Muscle layer of duodenum (tissue), 2 donors: ENCODE measurements around the gene SEMA3B.
"Not testable (repeated sequence)": the region's sequence is repeated elsewhere in the genome, so short reads cannot be mapped to it uniquely, and the experiment has no call there.

Source experiments
- H3K27ac ChIP-seq: one replicate; pipeline ENCODE4 v1.7.0; 2013; ENCODE audit warnings: mild to moderate bottlenecking, low read length
- H3K27me3 ChIP-seq: one replicate; pipeline ENCODE4 v1.7.0; 2013; ENCODE audit warnings: low read depth, mild to moderate bottlenecking, control low read depth, low read length
- H3K36me3 ChIP-seq, 2 donors: one replicate each; pipeline ENCODE4 v1.7.0; 2013; ENCODE audit warnings: low read length in 2 of 2, control low read depth in 1 of 2, mild to moderate bottlenecking in 1 of 2; ENCODE audit not compliant: insufficient read depth in 2 of 2, control insufficient read depth in 1 of 2
- H3K4me1 ChIP-seq, 2 donors: one replicate each; pipeline ENCODE4 v1.7.0; 2013; ENCODE audit warnings: low read length in 2 of 2, mild to moderate bottlenecking in 2 of 2, control low read depth in 1 of 2, moderate library complexity in 1 of 2; ENCODE audit not compliant: insufficient read depth in 2 of 2, control insufficient read depth in 1 of 2
- H3K4me3 ChIP-seq, 2 donors: one replicate each; pipeline ENCODE4 v1.7.0; 2013; ENCODE audit warnings: low read length in 2 of 2, low read depth in 1 of 2, mild to moderate bottlenecking in 1 of 2
- H3K9me3 ChIP-seq, 2 donors: one replicate each; pipeline ENCODE4 v1.7.0; 2013; ENCODE audit warnings: low read length in 2 of 2, control low read depth in 1 of 2, mild to moderate bottlenecking in 1 of 2; ENCODE audit not compliant: control insufficient read depth in 1 of 2
- donor health status: healthy.

Gene SEMA3B

DNA sequence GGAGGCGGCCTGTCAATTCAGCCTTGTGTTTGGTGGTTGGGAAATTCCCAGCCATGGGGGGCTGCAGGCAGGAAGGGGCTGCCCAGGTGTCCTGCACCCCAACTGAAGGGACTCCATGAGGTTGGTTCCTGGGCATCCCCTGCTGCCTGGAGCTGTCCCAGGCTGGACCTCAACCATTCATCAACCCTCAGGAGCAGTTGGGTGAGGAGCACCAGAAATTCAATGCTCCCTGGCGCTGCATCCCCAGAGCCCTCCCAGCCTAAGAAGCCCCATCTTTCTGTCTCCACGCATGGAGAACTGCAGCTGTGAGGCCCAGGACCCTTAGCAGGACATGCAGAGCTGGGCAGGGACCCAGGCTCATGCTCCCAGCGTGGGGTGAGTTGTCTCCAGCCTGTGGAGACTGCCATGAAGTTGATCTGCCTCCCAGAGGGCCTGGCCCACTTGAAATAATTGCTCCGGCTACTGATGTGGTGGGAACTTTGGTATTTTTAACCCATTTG, 8.0 kb upstream of the SEMA3B start:
- Histone ChIP-seq H3K4me3 (peak overlapping the region in 1 of 2 donors; percentile 57), H3K27ac (peak overlapping the region; percentile 49), H3K27me3 (no peaks in the 10 kb centered on the region), H3K4me1 (peaks cover 20 to 36% of the 10 kb centered on the region in 2 donors), H3K9me3 (no peaks in the 10 kb centered on the region), H3K36me3 (peaks cover 19 to 27% of the 10 kb centered on the region in 2 donors)

DNA sequence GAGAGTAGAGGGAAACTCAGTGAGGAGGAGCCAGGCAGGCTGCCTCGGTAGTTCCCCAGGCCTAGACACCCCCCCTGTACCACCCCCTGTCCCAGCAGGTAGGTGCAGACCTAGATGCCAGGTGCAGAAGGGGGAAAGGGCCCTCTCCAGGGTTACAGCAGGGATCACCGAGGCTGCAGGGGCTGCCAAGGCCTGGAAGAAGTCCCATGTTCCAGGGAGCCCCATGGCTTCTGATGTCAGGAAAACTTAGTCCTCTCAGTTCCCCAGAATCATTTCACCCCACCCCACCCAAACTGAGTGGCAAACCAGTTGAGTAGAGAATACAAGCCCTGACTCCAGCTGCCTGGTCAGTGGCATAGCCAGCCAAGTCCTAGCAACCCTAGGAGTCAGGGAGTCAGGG, 7.4 kb upstream of the SEMA3B start:
- no peaks in the 10 kb centered on the region for H3K27me3 ChIP-seq
- peak overlapping the region in 1 of 2 donors; percentile 57 for H3K4me3 ChIP-seq
- peak overlapping the region; percentile 49 for H3K27ac ChIP-seq
- peaks cover 15 to 22% of the 10 kb centered on the region in 2 donors for H3K36me3 ChIP-seq
- H3K9me3 ChIP-seq, result no peaks in the 10 kb centered on the region
- peaks cover 24 to 41% of the 10 kb centered on the region in 2 donors for H3K4me1 ChIP-seq

DNA sequence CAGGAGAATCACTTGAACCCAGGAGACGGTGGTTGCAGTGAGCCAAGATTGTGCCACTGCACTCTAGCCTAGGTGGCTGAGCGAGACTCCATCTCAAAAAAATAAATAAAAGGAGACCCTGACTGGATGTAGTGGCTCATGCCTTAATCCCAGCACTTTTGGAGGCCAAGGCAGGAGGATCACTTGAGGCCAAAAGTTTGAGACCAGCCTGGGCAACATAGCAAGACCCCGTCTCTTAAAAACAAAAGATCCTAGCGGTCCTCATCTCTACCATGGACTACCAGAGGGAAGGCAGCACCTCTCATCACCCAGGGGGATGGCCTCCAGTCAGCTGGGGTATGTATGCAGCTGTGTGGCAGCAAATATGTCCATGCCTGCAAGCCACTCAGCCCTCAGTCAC, 6.7 kb upstream of the SEMA3B start:
- H3K27ac ChIP-seq, H3K9me3 ChIP-seq, H3K27me3 ChIP-seq, H3K4me3 ChIP-seq: not testable (repeated sequence)
- Histone ChIP-seq H3K4me1 (peaks cover 29 to 46% of the 10 kb centered on the region in 2 donors), H3K36me3 (peaks cover 8 to 15% of the 10 kb centered on the region in 2 donors)

DNA sequence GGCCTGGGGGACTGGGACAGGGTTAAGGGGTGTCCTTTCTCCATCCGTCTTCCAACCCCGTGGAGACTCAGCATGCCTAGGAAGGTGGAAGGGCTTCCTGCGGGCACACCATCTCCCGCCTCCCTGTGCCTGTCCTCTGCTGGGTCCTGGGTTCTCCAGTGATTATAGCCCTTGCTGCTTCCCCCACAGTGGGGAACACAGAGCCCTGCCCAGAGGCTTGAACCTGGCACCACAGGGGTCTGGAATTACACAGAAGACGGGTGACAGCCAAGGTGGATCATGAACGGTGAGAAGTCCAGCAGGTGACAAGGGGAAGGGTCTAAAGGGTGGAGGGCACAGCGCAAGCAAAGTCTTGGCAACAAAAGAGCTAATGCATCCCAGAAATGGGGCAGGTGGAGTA, 6.2 kb upstream of the SEMA3B start:
- H3K27ac ChIP-seq, result no peak overlapping the region
- peaks cover 29 to 49% of the 10 kb centered on the region in 2 donors for H3K4me1 ChIP-seq
- H3K9me3 ChIP-seq, result no peaks in the 10 kb centered on the region
- no peaks in the 10 kb centered on the region for H3K27me3 ChIP-seq
- peaks cover 3 to 10% of the 10 kb centered on the region in 2 donors for H3K36me3 ChIP-seq
- H3K4me3 ChIP-seq, result no peak overlapping the region

DNA sequence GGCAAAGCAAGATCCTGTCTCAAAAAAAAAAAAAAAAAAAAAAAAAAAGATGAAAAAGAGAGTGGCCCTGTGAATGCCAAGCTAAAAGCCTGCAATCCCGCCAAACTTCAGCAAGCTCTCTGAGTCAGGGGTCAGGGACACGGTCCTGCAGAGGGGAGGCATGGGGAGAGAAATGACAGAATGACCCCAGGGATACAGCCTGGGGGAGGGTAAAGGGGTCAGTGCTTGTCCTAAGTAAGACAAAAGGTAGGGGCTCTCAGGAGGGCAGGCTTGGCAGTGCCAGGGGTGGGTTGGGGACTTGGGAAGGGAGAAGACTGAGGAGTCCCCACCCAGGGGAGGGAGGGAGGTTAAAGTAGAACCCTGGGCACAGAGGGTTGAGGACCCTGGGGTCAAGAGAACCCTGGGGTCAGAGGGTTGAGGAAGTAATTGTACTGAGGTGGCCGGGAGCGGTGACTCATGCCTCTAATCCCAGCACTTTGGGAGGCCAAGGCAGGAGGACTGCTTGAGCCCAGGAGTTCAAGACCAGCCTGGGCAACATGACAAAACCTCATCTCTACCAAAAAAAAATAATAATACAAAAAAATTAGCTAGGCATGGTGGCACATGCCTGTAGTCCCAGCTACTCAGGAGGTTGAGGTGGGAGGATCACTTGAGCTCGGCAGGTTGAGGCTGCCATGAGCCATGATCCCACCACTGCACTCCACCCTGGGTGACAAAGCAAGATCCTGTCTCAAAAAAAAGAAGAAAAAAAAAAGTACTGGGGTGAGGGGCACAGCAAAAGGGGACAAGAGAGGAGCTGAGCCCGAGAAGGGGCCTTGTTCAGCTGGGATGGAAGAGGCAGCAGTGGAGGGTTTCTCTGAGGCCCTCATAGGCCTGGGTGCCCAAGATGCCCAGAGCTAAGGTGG, 5.2 kb upstream of the SEMA3B start:
- peak overlapping the region in 1 of 2 donors; percentile 40 for H3K4me3 ChIP-seq
- no peaks in the 10 kb centered on the region for H3K27me3 ChIP-seq
- H3K27ac ChIP-seq, result peak overlapping the region; percentile 87
- H3K9me3 ChIP-seq, result no peaks in the 10 kb centered on the region
- H3K36me3 ChIP-seq, result peaks cover 0 to under 1% of the 10 kb centered on the region in 2 donors
- H3K4me1 ChIP-seq, result peaks cover 36 to 58% of the 10 kb centered on the region in 2 donors

DNA sequence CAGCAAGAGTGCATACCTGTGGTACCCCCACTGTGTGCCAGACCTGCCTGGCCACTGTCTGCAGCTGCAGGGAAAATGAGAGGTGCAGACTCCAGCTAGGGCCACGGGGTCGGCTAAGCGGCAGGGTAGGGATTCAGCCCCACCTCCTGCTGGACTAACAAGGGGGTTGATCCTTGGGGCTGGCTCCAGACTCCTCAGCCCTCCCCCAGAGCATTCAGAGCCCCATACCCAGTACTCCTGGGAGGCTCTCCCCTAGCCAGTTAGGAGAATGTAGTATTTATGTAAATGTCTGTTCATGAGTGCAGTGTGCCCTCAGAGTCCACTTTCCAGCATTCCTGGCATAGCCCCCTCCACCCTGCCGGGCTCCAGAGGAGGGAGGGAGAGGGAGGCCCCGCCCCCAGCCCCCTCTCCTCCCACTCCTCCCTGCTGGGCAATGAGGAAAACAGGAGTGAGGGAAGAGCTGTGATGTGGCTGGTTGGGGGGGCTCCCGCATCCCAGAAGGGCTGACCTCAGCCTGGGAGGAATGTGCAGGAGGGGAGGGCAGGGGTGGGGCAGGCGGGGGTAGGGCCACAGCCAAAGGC, 4.5 kb upstream of the SEMA3B start:
- Histone ChIP-seq H3K9me3 (no peaks in the 10 kb centered on the region), H3K36me3 (no peaks in the 10 kb centered on the region), H3K4me1 (peaks cover 33 to 62% of the 10 kb centered on the region in 2 donors), H3K27me3 (no peaks in the 10 kb centered on the region), H3K27ac (peak overlapping the region; percentile 87), H3K4me3 (peak overlapping the region in 1 of 2 donors; percentile 40)

DNA sequence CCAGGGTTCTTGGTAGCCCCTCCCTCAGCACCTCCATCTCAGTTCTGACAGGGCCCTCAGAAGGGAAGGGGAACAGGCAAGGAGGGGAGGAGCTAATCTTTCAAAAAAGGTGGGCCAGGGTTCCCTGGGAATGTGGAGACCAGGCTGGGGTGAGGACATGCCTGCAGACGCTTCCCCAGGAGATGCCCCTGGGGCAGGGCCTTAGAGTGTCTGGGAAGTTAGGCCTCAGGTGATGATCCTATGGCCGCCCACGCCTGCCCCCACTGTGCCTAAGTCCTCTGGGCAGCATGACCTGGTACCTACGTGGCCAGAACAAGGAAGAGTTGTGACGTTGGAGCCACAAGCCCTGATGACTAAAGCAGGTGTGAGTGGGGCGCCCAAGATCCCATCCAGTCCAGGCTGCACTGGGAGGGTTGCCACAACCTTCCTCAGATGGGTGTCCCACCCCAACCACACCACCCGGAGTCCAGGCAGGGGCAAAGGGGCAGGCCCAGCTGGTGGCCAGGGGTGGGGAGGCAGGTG, 3.9 kb upstream of the SEMA3B start:
- peak overlapping the region; percentile 87 for H3K27ac ChIP-seq
- no peaks in the 10 kb centered on the region for H3K27me3 ChIP-seq
- H3K4me1 ChIP-seq, result peaks cover 33 to 58% of the 10 kb centered on the region in 2 donors
- no peaks in the 10 kb centered on the region for H3K9me3 ChIP-seq
- peak overlapping the region in 1 of 2 donors; percentile 27 for H3K4me3 ChIP-seq
- no peaks in the 10 kb centered on the region for H3K36me3 ChIP-seq

DNA sequence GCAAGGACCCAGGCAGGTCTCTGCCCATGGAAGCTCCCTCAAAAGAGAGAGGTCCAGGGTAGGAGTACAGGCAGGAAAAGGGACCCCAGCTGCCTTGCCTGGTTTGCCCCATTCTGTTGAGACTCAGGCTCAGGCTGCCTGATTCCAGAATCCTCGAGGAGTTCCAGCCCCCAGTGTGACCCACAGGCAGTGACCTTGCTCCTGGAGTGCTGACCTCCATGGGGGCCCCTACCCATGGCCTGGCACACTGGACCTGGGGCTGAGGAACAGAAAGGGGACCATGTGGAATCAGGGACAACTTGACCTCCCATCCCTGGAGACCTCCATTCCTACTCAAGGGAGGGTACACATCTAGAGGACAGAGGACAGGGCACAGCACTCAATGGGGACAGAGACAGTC, 3.4 kb upstream of the SEMA3B start:
- H3K27ac ChIP-seq, result peak overlapping the region; percentile 87
- H3K9me3 ChIP-seq, result no peaks in the 10 kb centered on the region
- H3K4me3 ChIP-seq, result peak overlapping the region in 1 of 2 donors; percentile 27
- no peaks in the 10 kb centered on the region for H3K36me3 ChIP-seq
- peaks cover 33 to 56% of the 10 kb centered on the region in 2 donors for H3K4me1 ChIP-seq
- no peaks in the 10 kb centered on the region for H3K27me3 ChIP-seq

DNA sequence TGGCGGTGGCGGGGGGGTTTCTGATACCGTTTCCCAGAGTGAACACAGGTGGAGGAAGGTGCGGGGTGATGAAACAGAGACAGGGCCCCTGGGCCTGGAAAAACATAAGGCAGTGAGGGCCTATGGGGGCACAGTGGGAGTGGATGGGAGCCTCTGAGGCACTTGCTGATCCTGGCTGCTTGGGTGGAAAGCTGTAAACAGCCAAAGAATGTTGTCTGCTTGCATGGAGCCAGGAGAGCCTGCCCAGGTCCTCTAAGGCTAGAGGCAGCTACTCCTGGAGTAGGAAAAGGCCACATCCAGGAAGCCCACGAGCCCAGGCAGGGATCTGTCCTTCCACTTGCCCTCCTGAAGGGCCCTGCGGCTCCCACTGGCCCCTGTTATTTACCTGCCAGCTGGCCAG, 2.9 kb upstream of the SEMA3B start:
- H3K27me3 ChIP-seq, result no peaks in the 10 kb centered on the region
- H3K4me1 ChIP-seq, result peaks cover 31 to 51% of the 10 kb centered on the region in 2 donors
- H3K36me3 ChIP-seq, result no peaks in the 10 kb centered on the region
- peak overlapping the region; percentile 87 for H3K27ac ChIP-seq
- H3K4me3 ChIP-seq, result peak overlapping the region; percentile 59 to 61
- H3K9me3 ChIP-seq, result no peaks in the 10 kb centered on the region

DNA sequence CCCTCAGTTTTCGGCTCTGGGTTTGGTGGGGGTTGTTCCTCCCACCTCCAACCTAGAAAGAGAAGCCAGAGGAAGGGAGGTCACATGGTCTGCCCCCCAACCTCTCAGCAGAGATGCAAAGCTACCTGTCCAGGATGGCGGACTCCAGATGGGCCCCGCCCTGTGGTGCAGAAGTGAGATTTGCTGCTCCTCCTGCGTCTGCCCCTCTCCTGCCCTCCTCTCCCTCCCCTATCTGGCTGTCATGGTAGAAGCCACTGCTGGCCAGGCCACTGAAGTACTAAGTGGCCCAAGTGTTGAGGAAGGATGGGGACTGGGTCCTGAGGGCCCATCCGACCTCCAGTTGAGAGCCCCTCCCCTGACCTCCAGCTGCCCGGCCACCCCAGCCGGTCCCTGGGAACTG, 2.1 kb upstream of the SEMA3B start:
- Histone ChIP-seq H3K4me1 (peaks cover 35 to 43% of the 10 kb centered on the region in 2 donors), H3K36me3 (no peaks in the 10 kb centered on the region), H3K27ac (peak overlapping the region; percentile 87), H3K27me3 (no peaks in the 10 kb centered on the region), H3K4me3 (peak overlapping the region; percentile 59 to 61), H3K9me3 (no peaks in the 10 kb centered on the region)

DNA sequence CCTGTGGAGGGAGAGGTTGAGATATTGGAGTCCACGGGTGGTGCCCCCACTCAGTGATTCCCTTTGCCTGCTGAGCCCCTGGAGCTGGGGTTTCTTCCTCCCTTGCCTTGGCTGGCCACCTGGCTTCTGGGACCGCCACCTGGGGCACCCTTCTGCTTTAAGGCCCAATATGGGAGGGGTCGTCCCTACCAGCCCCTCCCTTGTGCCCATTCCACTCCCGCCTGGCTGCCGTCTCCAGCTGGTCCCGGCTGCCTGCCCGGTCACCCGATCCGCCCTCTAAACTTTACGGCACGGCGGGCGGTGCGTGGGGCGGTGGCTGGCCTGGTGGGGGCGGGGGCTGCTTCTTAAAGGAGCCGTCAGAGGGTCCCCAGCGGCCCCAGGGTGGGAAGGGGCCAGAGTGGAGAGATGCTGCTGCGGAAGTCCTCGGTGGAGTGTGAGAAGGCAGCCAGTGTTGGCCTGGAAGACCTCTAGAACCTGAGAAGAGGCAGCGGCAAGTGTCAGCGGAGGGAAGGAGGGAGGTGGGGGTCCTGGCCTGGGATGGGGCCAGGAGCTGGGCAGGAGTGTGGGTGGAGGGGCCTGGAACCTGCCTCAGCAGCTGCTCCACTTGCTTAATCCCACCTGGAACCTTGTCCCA, 1.6 kb upstream of the SEMA3B start:
- Histone ChIP-seq H3K4me3 (peak overlapping the region; percentile 59 to 61), H3K27ac (peak overlapping the region; percentile 93), H3K4me1 (peaks cover 35 to 43% of the 10 kb centered on the region in 2 donors), H3K27me3 (no peaks in the 10 kb centered on the region), H3K36me3 (no peaks in the 10 kb centered on the region), H3K9me3 (no peaks in the 10 kb centered on the region)
